NCI-H1930 (cell line): ENCODE measurements around the gene FREM2.
A peak's percentile ranks its signal among the peaks of the same experiment; 100 is the strongest.

Experiments used
- DNase-seq, 2 experiments: peaks; one replicate each; lab custom pipeline; 2025; lab: John Stamatoyannopoulos, UW

The FREM2 gene

DNA sequence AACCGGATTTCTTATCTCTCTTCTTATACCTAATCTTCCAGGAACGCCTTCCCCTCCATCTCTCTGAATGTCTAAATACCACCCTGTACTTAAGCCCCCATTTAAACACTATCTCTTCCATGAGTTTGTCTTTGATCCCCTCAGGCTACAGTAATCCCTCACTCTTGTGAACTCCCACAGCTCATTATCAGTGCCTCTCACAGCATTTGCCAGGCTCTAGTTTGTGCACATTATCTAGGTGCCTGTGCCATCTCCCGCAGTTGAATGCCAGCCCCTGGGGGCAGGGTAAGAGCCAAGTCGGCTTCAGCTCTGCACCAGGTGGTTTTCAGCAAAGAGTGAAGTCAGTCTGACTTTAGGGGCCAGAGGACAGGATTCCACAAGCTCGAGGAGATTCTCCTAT lies 71.4 kb downstream of the FREM2 start:
- no peak for DNase-seq

DNA sequence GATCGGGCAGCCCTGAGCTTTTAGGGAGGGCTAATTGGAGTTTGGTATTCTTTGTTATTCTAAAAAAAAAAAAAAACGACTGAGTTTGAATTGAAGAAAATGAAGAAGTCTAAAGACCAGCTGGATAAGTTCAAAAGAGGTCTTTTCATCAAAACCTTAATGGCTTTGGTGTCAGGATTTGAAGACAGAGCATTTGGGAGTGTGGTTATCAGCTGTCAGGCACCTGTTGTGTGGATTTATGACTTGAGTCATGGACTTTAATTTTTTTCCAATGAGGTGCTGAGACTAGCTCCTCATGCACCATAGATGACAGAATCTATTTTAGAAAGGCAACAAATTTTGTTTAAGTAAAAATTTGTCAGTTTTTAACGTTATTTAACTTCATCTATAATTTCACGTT lies 72.5 kb downstream of the FREM2 start:
- DNase-seq, result no peak

DNA sequence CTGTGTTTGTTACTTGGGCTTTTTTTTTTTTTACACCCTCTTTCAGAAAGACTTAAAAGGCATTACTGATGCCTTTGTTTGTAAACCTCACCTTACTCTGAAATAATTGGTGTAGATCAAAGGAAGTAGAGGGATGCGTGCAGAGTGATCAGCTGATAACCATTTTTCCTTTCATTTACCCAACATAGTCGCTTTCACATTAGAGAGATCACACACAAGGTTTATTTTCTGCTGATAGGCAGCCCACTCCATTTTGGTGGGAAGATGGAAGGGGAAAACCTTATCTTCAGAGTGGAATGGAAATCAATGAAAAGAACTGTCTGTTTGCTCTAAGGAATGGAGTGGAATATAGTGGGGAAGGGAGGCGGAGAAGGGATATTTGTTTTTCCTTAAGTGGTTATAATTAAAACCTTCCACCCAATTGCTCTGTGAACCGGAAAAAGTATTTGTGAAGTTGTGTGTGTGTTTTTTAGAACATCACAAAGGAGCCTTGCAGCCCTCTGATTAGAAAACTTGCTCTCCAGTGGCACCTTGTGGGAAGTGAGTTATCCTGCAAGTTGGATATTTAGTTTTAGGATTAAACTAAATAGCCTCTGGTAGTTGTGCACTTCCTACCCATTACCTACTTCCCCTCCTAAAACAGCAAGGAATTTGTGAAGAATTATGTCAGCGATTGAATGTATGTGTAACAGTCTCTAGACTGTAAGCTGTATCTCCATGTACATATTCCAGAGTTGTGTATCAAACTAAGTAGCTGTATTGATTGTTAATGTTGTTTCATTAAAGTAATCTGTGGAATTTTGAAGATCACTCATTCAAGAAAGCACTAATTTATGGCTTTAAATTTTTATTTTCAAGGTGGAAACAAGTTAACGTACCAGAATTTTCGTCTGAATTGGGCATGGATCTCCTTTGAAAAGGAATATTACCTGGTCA lies 76.8 kb downstream of the FREM2 start:
- peak in 1 of 2 experiments; percentile 21 for DNase-seq

DNA sequence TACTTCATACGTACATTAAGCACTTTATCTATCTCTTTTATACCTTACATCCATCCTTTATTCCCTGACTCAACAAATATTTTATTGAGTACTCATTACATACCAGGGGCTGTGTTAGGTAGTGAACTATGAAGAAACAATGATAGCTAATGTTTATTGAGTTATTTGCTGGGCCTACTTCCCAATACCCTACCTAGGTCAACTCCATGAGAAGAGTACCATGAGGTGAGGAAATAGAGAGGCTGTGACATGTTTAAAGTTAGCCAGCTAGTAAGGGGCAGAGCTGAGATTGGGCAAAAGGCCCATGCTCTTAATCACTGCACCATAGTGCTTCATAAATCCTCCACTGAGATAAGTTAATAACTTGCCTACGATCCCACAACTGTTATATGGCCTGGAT lies 79.9 kb downstream of the FREM2 start:
- no peak for DNase-seq

DNA sequence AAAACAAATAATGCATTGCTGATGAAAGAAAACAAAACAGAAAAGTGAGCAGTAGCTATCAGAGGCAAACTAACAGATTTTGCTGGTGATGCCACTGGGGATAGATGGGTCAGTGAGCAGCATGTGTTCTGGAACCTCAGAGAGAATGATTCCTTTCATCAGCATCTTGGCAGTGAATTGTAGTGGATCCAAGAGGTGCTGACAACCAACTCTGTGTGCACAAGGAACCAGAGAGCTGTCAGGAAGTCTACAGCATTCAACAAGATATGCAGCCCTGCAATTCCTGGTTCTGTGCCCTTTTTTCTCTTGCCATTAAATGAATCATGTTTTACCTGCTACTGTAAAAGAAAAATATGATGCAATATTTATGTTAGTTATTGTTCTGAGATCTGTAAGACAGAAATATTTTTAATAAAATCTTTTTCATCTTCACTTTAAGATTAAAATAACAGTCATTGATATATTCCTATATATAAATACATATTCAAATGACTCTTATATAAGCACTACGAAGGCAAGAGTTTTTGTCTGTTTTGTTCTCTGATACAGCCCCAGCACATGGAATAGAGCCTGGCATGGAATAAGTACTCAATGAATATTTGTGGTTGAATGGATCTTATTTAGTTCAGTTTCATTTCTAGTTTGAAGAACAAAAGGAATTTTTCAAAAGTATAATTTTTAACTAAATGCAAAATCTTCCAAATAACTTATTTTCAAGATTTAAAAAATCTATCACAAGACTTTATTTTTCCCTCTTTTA lies 80.8 kb downstream of the FREM2 start:
- no peak for DNase-seq

- DNase-seq, result no peak
These were observed 82.6 kb downstream of the FREM2 start for GRCh38 chr13:38769526-38769925.

DNA sequence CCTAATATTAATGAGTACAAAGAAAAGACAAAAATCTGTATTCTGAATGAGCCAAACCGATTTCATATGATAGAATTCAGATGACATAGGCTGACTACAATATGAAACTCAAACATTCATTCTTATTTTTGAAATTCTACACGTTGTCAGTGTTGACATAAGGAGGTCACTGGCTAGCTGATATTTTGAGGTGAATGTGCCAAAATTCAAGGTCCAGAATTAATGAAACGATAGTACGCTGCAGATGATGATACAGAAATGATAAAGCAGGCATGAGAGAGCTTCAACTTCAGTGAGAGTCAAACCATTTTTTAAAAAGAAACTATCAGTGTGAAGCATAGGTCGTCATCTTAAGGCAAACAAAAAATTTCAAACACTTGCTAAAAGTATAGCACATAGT lies 88.2 kb downstream of the FREM2 start:
- DNase-seq, result no peak

DNA sequence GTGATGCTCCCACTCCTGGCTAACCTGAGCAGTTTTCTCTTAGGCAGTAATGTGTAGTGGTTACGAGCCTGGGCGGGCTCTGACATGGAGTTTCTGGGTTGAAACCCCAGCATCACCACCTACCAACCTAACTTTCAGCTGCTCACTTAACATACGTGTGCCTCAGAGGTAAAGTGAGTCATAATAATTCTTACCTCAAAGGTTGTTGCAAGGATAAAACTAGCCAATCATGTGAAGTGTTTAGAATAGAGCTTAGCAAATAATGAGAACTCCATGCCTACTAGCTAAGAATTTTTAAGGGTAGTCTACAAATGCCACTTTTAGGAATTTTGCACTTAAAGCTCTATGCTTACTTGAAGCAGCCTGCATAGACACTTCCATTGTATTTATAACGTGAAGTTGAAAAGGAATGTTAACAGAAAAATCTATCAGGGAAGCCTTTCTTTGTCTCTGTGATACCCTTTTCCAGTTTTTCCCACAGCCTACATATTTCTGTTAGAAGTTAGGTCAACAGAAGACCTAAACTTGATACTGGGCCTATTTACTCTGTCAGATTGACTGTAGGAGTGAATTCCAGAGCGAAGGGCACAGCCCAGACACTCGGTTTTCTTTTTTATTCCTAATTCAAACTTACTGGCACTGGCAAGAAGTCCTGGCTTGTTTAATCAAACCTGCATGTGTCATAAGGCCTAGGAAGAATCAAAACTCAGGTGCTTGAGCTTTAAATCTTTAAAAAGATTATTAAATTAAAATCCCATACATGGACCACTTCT lies 90.7 kb downstream of the FREM2 start:
- no peak for DNase-seq

DNA sequence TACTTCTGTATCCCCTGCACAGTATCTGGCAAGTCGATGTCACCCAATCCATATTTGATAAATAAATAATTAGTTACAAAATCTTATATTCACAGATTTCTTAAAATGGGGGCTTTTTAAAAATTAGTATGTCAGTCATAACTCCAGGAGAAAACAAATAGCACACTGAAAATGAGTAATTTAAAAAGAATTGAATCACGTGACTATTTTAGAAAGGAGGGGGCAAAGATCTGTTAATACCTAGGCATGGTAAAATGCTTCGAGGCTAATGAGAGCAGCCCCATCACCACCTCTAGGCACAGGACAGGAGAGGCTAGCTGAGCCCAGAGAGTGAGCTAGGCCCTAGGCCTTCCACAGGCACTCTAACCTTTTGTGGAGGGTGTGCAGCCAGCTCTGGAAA lies 94.7 kb downstream of the FREM2 start:
- DNase-seq, result no peak

DNA sequence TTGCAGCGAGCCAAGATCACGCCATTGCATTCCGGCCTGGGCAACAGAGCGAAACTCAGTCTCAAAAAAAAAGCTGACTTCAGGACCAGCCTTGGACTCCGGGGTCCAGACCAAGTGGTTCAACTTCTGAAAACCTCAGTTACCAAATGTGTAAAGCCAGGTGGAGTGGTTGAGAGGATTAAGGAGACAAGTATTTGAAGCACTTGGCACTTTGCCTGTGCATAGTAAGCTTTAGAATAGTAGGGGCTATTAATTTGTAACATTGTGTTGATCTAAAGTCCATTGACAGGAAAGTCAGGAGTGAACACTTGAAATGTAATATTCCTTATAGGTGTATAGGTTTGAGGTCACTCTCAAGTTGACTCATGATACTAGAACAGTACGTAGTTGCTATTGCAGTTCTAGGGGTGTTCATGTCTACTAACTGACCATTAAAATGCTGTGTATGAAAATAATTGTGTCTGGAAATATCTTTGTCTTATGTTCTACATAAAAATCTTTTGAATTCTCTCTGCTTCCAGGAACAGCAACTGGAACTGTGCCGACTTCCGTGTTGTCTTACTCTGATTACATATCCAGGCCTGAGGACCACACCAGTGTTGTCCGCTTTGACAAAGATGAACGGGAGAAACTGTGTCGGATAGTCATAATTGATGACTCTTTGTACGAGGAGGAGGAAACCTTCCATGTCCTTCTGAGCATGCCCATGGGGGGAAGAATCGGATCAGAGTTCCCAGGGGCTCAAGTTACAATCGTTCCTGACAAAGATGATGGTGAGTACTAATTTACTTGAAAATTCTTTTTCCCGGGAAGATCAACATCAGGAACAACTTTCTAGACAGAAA lies 97.4 kb downstream of the FREM2 start:
- no peak for DNase-seq

GRCh38 chr13:38785042-38785441 lies 98.2 kb downstream of the FREM2 start:
- no peak for DNase-seq

GRCh38 chr13:38785490-38785889 lies 98.6 kb downstream of the FREM2 start:
- DNase-seq, result no peak

DNA sequence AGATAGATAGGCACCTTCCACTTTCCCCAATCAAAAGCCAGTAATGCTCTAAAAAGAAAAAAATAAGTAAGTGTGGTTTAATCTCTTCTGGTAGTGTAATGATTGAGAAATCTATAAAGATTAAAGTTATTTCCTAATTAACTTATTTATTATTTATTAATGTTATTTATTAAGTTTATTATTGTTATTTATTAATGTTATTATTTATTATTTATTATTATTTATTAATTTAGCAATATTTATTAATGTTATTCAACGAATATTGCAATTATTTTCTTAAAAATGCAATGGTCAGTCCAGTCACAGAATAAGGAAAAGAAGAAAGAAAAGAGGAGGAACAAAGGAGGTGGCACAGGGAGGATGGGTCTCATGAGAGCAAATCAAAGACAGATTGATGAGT lies 100.7 kb downstream of the FREM2 start:
- no peak for DNase-seq

- DNase-seq, result no peak
These were observed 110.0 kb downstream of the FREM2 start for GRCh38 chr13:38796890-38797289.

GRCh38 chr13:38803531-38803930 lies 116.7 kb downstream of the FREM2 start:
- DNase-seq, result no peak

GRCh38 chr13:38804061-38804460 lies 117.2 kb downstream of the FREM2 start:
- DNase-seq, result no peak

GRCh38 chr13:38804536-38804935 lies 117.7 kb downstream of the FREM2 start:
- no peak for DNase-seq

- no peak for DNase-seq
These were observed 127.5 kb downstream of the FREM2 start for GRCh38 chr13:38814331-38814730.

GRCh38 chr13:38819053-38819452 lies 132.2 kb downstream of the FREM2 start:
- DNase-seq, result peak in 1 of 2 experiments; percentile 24

GRCh38 chr13:38819596-38819995 lies 132.7 kb downstream of the FREM2 start:
- no peak for DNase-seq

DNA sequence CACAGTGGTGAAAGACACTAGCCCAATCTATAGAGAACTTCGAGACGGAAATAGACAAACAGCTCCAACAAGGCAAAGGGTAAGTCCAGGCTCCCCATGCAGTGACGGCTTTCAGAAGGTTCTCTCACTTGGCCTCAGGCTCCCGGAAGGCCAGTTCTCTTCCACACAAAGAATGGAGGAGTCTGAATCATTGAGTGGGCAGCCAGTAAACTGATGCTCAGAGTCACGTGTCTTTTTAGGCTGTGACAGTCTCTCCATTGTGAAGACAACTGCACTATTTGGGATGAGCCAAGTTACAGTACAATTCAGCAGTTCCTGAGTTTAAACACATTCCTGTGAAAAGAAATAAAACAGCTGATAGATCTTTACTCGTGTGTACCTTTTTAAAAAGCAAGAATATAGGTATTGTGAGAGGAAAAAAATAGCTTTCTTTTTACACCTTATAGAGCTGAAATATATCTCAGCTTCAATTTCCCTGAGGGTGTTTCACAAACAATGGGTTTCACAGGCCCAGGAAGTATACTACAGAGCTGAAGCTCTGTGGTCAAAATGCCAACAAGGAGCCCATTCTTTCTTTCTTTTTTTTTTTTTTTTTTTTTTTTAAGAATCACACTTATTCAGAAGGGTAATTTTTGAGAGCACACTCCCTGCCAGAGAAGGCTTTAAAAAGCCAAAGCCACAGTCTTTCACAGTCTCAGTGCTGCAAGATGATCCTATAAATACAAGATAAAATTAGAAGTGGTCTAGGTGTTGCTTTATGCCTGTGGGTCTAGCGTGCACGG lies 135.1 kb downstream of the FREM2 start:
- no peak for DNase-seq
